HG03571 (cell line): ENCODE data around the gene CHRM4.
A peak's percentile ranks its signal among the peaks of the same experiment; 100 is the strongest.

Experiments used
- ATAC-seq: cut with Tn5 transposase; IDR thresholded peaks from one replicate; pipeline ENCODE4 v1.9.1; 2021; ENCODE audit not compliant: unreplicated experiment

CHRM4 gene

GRCh38 chr11:46369458-46370152 lies 22.0 kb downstream of the CHRM4 start:
- no peak for ATAC-seq

- ATAC-seq = no peak
These were observed 23.7 kb downstream of the CHRM4 start for GRCh38 chr11:46367916-46368267.

GRCh38 chr11:46367244-46367915 lies 24.2 kb downstream of the CHRM4 start:
- peak; percentile 61 for ATAC-seq

GRCh38 chr11:46366661-46367161 lies 24.9 kb downstream of the CHRM4 start:
- ATAC-seq = no peak

GRCh38 chr11:46366260-46366659 lies 25.3 kb downstream of the CHRM4 start:
- ATAC-seq = no peak

GRCh38 chr11:46364791-46365190 lies 26.8 kb downstream of the CHRM4 start:
- no peak for ATAC-seq

GRCh38 chr11:46364056-46364455 lies 27.5 kb downstream of the CHRM4 start:
- ATAC-seq = no peak

GRCh38 chr11:46363455-46364005 lies 28.0 kb downstream of the CHRM4 start:
- no peak for ATAC-seq

GRCh38 chr11:46363031-46363407 lies 28.6 kb downstream of the CHRM4 start:
- ATAC-seq = no peak

GRCh38 chr11:46362156-46363030 lies 29.2 kb downstream of the CHRM4 start:
- ATAC-seq = no peak

GRCh38 chr11:46361283-46362155 lies 30.1 kb downstream of the CHRM4 start:
- ATAC-seq = peak; percentile 93

GRCh38 chr11:46360878-46361277 lies 30.7 kb downstream of the CHRM4 start:
- ATAC-seq = peak; percentile 9

- ATAC-seq = no peak
These were observed 31.6 kb downstream of the CHRM4 start for GRCh38 chr11:46359953-46360352.

- no peak for ATAC-seq
These were observed 34.1 kb downstream of the CHRM4 start for GRCh38 chr11:46357483-46357936.

GRCh38 chr11:46356924-46357482 lies 34.6 kb downstream of the CHRM4 start:
- no peak for ATAC-seq

GRCh38 chr11:46353698-46354097 lies 37.9 kb downstream of the CHRM4 start:
- ATAC-seq = no peak

GRCh38 chr11:46352063-46352841 lies 39.3 kb downstream of the CHRM4 start:
- no peak for ATAC-seq

GRCh38 chr11:46351606-46352005 lies 40.0 kb downstream of the CHRM4 start:
- no peak for ATAC-seq

- ATAC-seq = no peak
These were observed 40.4 kb downstream of the CHRM4 start for GRCh38 chr11:46351148-46351547.
